Stimulated activated CD8-positive, alpha-beta memory T cell treated with anti-CD3 and anti-CD28 coated beads, Interleukin-15, amount 100 ng/mL, for 4 hours (primary cell): ENCODE measurements around the gene SHANK1.
"Not testable (repeated sequence)": the region's sequence is repeated elsewhere in the genome, so short reads cannot be mapped to it uniquely, and the experiment has no call there.

Source experiments
- DNase-seq, 2 donors: peaks; one replicate each; pipeline ENCODE4 v3.0.0-alpha.2; 2020; ENCODE audit warnings: low read depth in 2 of 2

SHANK1 gene

DNA sequence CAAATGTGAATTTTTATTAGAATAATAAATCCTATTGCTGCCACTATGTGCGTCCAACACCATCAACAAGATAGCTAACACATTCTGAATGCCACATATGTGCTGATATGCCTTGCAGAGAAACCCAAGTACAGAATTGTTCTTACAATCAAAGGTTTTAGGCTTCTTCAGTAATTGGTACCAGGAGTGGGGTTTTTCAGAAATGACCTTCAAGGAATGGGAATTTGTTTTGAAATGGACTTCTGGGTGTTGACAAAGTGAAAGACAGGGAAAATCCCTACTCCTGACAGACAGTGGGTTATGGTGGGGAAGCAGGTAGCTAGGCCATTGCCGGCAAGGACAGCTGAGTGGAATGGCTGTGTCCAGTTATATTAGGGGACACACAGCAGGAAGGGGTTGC, 85.6 kb downstream of the SHANK1 start:
- no peak for DNase-seq

DNA sequence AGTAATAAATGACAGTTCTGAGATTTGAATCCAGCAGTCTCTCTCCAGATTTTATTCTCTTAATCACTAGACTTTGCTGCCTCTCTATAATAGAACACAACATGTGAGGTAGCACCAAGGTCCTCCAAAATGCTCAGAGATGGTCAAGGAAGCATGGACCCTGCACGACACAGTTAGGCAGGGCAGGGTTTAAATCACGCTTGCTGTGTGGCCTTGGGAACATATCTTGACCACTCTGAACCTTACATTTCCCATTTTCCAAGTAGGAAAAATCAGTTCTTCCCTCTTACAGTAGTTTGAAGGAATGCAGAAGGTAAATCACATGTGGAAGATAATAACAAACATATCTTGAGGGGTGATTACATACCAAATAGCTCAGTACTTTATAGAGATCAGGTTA, 86.2 kb downstream of the SHANK1 start:
- no peak for DNase-seq

DNA sequence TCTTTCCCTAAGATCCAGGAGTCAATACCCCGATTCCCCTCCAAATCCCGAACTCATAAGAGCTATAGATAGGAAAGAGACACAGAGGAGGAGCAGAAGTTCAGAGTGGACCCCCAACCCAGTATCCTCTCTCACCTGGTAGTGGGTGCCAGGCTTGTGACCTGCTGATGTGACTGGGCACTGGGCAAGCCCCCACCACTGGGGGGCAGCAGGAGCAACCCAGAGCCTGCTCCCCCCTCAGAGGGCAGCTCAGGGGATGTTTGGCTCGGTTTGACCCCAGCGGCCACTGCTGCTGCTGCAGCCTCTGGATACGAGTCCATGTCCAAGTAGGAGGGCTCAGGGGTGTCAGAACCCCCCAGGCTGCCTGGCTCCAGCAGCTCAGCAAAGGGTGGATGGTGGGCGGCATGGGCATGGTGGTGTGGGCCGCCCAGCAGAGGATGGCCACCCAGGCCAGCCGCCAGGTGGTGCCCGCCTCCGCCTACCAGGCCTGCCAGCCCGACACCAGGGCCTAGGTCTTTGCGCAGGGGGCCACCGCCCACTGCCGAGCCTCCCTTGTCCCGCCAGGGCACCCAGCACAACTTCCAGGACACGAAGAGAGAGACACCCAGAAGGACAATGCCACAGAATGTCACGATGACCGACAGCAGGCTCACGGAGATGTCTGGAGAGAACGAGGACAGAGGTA, 87.3 kb downstream of the SHANK1 start:
- no peak for DNase-seq

DNA sequence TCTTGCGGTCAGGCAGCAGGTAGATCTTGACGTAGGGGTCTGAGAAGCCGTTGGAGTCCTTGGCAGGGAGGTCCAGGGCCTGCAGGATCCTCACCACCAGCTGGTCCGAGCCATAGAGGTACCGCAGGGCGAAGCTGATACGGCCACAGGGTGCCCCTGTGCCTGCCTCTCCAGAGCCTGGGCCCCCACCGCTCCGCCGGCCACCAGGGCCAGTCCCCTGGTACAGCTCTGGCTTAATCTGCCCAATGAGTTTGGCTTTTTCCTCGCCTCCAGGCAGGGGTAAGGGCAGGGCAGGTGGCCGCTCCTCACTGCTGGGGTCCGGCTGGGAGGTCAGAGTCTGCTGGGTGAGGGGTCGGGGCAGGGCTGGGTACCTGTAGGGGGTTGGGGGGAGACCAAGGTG, 89.8 kb downstream of the SHANK1 start:
- DNase-seq, result no peak

DNA sequence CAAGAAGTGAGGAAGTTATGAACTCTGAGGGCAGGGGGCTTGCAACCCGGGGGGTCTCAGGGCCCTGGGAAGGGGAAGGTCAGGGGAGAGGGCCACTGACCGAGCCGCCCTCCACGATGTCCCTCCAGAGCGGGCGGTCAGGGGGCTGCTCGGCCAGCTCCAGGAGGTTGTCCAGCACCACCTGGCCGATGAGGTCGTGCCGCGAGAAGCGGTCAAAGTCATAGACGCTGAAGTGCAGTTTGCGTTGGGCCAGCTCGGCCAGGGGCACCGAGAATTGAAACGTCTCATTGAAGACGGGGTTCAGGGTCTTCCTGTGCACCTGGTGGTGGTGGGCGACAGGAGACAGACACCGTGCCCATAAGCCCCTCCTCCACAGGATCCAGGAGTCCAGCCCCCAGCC, 90.4 kb downstream of the SHANK1 start:
- DNase-seq, result no peak

DNA sequence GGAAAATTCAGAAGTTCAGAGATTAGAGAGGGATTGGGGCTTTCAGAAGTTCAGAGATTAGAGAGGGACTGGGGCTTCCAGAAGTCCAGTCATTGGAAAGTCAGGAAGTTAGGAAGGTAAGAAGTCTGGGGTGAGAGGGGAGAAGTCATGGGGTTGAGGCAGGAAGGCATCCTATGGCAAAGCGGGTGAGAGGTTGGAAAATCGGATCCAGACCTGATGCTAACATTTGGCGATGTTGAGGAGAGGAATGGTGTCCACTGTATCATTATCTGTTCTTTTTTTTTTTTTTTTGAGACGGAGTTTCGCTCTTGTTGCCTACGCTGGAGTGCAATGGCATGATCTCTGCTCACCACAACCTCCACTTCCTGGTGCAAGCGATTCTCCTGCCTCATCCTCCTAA, 91.1 kb downstream of the SHANK1 start:
- no peak for DNase-seq

DNA sequence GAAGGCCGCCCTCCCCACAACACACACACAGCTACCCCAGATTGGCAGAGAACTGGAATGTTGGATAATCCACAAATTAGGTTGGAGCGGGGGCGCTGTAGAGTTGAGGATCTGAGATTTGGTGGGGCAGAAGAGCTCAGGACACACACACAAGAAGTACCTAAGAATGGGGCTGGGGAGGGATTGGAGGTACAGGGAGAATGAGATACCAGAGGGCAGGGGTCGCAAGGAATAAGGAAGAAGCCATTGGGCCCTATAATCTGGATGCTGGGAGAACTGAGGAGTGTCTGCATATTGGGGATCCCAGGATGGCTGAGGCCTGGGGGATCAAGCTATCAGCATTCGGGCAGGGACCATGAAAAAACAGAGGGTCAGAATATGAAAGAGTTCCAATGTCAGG, 91.5 kb downstream of the SHANK1 start:
- DNase-seq, result no peak

DNA sequence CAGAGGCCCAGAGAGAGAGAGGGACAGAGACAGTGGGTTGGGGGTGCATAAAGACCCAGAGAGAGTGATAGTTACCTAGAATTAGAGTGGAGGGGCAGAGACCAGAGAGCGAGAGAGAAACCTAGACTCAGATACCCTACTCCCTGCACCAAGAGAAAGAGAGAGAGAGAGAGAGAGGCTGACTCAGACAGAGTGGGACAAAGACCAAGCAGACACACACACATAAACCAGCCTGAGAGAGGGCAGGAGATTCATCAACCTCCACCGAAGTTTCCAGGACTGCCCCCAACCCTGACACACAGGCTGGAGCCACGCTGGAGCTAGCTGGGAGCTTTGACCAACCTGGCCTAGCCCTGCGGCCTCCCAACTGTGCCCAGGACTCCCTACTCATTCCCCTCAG, 92.8 kb downstream of the SHANK1 start:
- DNase-seq, result no peak

DNA sequence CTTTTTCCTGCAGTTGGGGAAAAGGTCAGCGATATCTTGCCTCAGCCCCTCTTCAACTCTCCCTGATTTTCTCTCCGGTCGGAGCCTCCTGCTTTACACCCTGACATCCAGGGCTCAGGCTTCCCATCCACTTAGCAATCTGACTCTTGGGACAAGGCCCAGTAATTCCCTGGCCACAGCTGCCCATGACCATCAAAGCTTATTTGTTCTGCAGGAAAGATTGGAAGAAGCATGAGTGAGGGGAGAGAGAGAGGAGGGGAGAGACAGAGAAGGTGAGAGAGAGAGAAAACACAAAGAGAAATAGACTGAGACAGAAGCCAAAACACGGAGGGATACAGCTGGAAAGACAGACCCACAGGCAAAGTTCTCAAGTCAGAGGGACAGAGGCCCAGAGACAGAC, 93.6 kb downstream of the SHANK1 start:
- DNase-seq, result no peak

DNA sequence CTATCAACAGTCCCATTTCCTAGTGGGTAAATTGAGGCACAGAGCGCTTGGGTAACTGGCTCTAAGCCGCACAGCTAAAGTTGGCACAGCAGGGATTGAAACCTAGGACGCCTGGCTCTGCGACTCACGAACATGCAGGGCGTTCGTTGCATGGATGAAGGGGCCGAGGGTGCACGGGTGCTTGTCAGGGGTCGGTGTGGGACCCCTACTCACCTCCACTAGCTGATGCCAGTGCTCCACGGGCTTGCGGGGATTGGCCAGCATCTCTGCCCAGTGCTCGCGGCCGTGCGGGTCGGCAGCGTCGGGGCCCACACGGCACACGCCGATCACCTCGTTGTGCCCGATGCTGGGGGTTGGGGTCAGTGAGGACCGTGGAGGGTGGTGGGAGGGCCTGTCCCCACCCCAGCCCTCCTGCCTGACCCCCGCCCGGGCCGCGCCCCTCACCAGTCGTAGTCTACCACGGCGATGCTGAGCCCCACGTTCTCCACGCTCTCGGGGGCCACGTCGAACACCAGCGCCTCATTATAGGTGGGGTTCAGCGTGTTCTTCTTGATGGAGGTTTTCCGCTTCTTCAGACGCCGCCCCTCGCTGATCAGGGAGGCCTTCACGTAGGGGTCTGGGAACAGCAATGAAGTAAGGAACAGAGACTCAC, 94.5 kb downstream of the SHANK1 start:
- no peak for DNase-seq

DNA sequence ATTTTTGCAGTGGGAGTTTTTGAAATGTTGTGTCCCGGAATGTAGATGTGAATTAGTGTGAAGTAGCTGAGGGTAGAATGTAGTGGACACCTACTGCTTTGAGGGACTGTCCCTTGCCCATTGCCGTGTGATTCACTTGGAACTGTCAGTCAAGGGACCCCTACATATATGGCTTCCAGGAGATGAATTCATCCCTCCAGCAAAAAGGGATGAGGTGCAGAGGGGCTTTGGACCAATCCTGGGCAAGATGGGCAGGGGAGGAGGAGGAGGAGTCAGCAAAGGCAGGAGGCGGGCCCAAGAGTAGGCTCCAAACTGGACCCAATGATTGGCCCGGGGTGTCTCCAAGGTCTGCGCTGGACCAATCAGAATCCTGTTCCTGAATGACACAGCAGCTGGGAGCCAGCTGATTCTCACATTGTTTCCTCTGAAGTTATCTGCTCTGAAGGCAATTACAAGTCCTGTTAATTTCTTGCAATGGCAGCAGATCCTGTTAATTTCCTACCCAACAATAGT, 99.2 kb downstream of the SHANK1 start:
- DNase-seq, result not testable (repeated sequence)

DNA sequence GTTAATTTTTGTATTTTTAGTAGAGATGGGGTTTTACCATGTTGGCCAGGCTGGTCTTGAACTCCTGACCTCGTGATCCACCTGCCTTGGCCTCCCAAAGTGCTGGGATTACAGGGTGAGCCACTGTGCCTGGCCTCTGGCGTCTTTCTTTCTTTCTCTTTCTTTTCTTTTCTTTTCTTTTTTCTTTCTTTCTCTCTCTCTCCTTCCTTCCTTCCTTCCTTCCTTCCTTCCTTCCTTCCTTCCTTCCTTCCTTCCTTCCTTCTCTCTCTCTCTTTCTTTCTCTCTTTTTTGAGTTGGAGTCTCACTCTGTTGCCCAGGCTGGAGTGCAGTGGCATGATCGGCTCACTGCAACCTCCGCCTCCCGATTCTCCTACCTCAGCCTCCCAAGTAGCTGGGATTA, 100.4 kb downstream of the SHANK1 start:
- not testable (repeated sequence) for DNase-seq

DNA sequence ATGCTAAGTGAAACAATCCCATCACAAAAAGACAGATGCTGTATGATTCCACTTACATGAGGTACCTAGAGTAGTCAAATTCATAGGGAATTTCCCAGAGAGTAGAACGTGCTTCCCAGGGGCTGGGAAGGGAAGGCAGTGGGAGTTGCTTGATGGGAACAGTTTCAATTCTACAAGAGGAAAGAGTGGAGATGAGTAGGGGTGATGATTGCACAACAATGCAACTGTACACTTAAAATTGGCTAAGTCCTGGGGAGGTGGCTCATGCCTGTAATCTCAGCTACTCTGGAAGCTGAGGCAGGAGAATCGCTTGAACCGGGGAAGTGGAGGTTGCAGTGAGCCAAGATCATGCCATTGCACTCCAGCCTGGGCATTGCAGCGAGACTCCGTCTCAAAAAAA, 101.2 kb downstream of the SHANK1 start:
- DNase-seq, result not testable (repeated sequence)

DNA sequence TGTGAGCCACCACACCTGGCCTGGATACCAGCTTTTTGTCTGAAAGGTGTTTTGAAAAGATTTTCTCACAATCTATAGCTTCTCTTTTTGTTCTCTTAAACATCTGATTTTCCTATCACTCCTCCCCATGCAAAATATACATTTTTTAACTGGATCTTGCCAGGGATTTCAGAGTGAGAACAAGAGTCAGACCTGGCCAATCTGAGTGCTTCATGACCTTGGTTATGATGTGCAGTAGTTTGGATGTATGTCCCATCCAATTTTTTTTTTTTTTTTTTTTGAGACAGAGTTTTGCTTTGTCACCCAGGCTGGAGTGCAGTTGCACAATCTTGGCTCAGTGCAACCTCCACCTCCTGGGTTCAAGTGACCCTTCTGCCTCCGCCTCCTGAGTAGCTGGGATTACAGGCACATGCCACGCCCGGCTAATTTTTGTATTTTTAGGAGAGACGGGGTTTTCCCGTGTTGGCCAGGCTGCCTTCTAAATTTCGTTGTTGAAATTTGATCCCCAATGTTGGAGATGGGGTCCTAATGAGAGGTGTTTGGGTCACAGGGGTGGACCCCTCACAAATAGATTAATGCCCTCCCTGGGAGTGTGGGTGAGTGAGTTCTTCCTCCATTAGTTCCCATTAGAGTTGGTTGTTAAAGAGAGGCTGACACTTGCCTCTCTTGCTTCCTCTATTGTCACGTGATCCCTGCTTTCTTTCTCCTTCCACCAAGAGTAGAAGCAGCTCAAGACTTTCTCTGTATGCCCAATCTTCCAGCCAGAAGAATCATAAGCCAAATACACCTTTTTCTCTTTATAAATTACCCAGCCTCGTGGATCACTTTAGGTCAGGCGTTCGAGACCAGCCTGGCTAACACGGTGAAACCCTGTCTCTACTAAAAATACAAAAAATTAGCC, 106.8 kb downstream of the SHANK1 start:
- DNase-seq, result not testable (repeated sequence)
